NB4 (cell line): Measurements from ENCODE around the gene ZSWIM8.

Source experiments
- DNase-seq: peaks from one replicate; pipeline ENCODE4 v3.0.0; 2010; ENCODE audit warnings: low read depth
- H3K4me3 ChIP-seq: one replicate; pipeline ENCODE4 v1.5.1; 2011; ENCODE audit warnings: mild to moderate bottlenecking, low read depth, low read length, moderate library complexity
- CTCF ChIP-seq: IDR thresholded peaks from one replicate; pipeline ENCODE4 v1.5.1; 2012; ENCODE audit warnings: low read depth, low read length
- MAX ChIP-seq: IDR thresholded peaks from 2 replicates; pipeline ENCODE4 v1.6.1; 2011; ENCODE audit warnings: low read depth, low read length
- MYC ChIP-seq: IDR thresholded peaks from 2 replicates; pipeline ENCODE4 v1.6.1; 2011; ENCODE audit warnings: low read depth, low read length
- POLR2A ChIP-seq: IDR thresholded peaks from 2 replicates; pipeline ENCODE4 v1.6.1; 2011; ENCODE audit warnings: mild to moderate bottlenecking; ENCODE audit not compliant: insufficient read length; ENCODE audit errors: extremely low read depth

The ZSWIM8 gene

GRCh38 chr10:73814896-73815718 is 29.7 kb downstream of the ZSWIM8 start:
- TF ChIP-seq MAX: no peak; the same call in 1 of the 2 replicates
- TF ChIP-seq CTCF: no peak
- TF ChIP-seq MYC: no peak
- TF ChIP-seq POLR2A: no peak
- peak; percentile 38 for DNase-seq
- H3K4me3 ChIP-seq: no peak overlapping the region

GRCh38 chr10:73815719-73816030 is 30.3 kb downstream of the ZSWIM8 start:
- DNase-seq: no peak
- no peak for TF ChIP-seq CTCF
- TF ChIP-seq MYC: no peak
- TF ChIP-seq POLR2A: no peak
- no peak for TF ChIP-seq MAX
- no peak overlapping the region for H3K4me3 ChIP-seq

- DNase-seq: no peak
- no peak for TF ChIP-seq CTCF
- no peak for TF ChIP-seq MAX
- TF ChIP-seq POLR2A: no peak
- TF ChIP-seq MYC: no peak
- no peak overlapping the region for H3K4me3 ChIP-seq
Measured at GRCh38 chr10:73816917-73817729, 31.7 kb downstream of the ZSWIM8 start.

- TF ChIP-seq POLR2A (no peak), MYC (no peak), CTCF (no peak), MAX (no peak)
- no peak overlapping the region for H3K4me3 ChIP-seq
- no peak for DNase-seq
Measured at GRCh38 chr10:73817826-73818225, 32.4 kb downstream of the ZSWIM8 start.

GRCh38 chr10:73818402-73818801 is 33.0 kb downstream of the ZSWIM8 start:
- no peak overlapping the region for H3K4me3 ChIP-seq
- peak; percentile 17 for TF ChIP-seq CTCF
- no peak for TF ChIP-seq POLR2A
- no peak for TF ChIP-seq MYC
- no peak for DNase-seq
